SK-MEL-5 (cell line): ENCODE results near the gene LRRC7. TPM values are rescaled to one million over a fixed set of nuclear protein-coding genes. Genes with fewer than 3 reads are reported as not detected.

Experiments used
- DNase-seq: peaks from one replicate; pipeline ENCODE4 v3.0.0-alpha.2; 2016; ENCODE audit warnings: low read depth, low spot score
- in situ Hi-C: cut with HindIII; loops from 2 replicates; pipeline ENCODE4 v1.10.0; 2016; ENCODE audit warnings: low sequenced_read_pairs, high pct_unique_total_duplicates, low pct_unique_long_range_greater_than_20kb
- total RNA-seq: library from RNA; depleted of rRNA; stranded (reverse); fragments of >200 nt; shearing (Covaris generic); gene quantifications from 2 replicates; pipeline ENCODE4 v1.2.3, GENCODE V29; 2014

LRRC7 gene
- total RNA-seq, 1 experiment from 2014 or later, result not detected

GRCh38 chr1:70117046-70117445 lies 549.3 kb downstream of the LRRC7 start:
- in situ Hi-C loops, result no loop called here
- no peak for DNase-seq

DNA sequence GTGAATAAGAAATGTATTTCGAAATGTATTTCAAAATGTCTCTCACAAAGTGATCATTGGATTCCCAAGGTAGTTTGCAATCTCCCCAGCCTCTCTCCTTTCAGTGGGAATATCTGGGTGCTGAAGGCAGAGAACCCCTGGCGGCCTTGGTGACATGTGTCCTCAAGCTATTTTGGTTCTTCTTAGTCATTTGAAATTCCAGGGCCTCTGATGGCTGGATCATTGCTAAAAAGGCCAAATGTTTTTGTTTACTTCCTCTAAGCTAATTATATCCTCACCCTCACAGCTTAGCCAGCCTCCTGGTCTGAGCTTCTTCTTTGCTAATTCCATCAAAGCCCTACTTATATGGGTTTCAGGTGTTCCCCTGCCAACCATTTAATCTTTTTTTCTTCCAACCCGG lies 566.4 kb downstream of the LRRC7 start:
- no peak for DNase-seq
- in situ Hi-C loops, result no loop called here

DNA sequence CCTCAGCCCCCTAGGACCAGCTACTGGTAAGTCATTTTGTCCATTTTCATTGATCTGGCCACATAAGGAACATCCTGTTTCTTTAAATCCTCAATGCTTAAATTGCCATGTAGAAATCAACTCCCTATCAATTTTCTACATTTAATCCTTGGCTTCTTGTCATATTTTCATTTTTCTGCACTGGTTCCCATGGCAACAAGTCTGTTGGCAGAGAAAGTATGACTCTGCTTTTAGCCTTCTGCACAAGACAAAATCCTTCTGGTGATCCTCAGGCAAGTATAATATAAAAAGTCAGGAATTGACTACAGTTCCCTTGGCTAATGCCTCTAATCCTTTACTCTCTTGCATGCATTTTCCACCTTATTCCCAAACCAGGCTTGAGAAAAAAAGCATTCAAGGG lies 572.6 kb downstream of the LRRC7 start:
- in situ Hi-C loops, result no loop called here
- no peak for DNase-seq

- DNase-seq, result no peak
- in situ Hi-C loops, result no loop called here
Measured at GRCh38 chr1:70140894-70141293, 573.2 kb downstream of the LRRC7 start.

DNA sequence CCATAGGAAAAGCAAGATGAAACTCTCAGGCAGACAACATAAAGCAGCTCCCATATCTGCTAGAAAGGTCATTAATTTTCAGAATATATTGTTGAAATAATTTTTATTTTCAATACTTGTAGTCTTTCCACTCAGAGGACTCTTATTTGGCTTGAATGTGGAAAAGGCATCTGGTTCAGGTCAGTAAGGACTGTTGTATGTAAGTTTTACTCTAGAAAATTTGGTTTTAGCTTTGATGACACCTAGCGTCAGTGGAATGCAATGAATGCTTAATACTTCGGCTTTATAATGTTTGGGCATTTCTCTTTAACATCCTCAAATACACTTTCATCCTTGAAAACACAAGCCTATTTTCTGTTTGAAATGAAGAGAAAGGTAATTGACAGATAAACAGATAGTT lies 574.4 kb downstream of the LRRC7 start:
- DNase-seq, result peak; percentile 38
- in situ Hi-C loops, result no loop called here

DNA sequence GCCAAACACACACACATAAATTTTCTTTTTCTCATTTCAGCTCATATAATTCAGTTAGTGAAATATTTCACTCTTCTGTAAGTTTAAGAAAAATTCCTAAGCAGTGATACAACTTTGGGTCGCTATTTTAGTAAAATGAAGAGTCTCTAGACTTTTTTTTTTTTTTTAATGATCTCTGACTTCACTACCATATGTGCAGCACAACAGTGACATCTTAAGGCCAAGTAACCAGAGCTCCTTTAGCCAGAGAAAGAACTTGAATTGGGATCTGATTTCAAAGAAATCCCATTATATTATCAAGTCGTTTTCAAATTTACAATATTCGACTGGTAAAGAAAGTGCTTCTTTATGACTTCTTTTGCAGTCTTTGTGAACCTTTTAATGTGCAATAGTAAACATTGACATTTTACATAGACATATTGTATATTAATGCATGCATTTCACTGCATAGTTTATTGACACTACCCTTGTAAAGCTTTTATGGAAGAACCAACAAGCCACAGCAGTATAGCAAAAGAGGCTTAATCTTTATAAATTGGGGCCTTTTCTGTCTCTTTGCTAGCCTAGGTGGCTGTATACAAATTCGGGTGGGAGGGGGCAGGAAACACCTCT lies 575.4 kb downstream of the LRRC7 start:
- in situ Hi-C loops, result no loop called here
- peak; percentile 45 for DNase-seq

- in situ Hi-C loops, result no loop called here
- DNase-seq, result no peak
Measured at GRCh38 chr1:70146488-70146887, 578.8 kb downstream of the LRRC7 start.

GRCh38 chr1:70150444-70150843 lies 582.7 kb downstream of the LRRC7 start:
- no peak for DNase-seq
- in situ Hi-C loops, result no loop called here

GRCh38 chr1:70153739-70154138 lies 586.0 kb downstream of the LRRC7 start:
- DNase-seq, result no peak
- in situ Hi-C loops, result no loop called here

GRCh38 chr1:70156529-70157120 lies 588.9 kb downstream of the LRRC7 start:
- peak; percentile 43 for DNase-seq
- in situ Hi-C loops, result no loop called here

DNA sequence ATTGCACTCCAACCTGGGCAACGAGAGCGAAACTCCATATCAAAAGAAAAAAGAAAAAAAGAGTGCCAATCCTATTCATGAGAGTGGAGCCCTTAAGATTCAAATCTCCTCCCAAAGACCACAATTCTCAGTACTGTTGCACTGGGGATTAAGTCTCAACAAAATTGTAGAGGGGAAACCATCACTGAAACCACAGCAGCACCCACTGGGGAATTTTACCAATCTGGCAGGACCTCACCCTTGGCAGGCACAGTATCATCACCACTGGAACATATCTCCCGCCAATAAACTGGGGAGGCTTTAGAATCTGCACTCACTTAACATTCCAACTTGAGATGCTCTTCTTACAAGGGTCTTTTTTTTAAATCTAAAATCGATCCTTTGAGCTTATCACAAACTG lies 596.6 kb downstream of the LRRC7 start:
- DNase-seq, result no peak
- in situ Hi-C loops, result no loop called here

- in situ Hi-C loops, result no loop called here
- peak; percentile 45 for DNase-seq
Measured at GRCh38 chr1:70168283-70168682, 600.6 kb downstream of the LRRC7 start.

DNA sequence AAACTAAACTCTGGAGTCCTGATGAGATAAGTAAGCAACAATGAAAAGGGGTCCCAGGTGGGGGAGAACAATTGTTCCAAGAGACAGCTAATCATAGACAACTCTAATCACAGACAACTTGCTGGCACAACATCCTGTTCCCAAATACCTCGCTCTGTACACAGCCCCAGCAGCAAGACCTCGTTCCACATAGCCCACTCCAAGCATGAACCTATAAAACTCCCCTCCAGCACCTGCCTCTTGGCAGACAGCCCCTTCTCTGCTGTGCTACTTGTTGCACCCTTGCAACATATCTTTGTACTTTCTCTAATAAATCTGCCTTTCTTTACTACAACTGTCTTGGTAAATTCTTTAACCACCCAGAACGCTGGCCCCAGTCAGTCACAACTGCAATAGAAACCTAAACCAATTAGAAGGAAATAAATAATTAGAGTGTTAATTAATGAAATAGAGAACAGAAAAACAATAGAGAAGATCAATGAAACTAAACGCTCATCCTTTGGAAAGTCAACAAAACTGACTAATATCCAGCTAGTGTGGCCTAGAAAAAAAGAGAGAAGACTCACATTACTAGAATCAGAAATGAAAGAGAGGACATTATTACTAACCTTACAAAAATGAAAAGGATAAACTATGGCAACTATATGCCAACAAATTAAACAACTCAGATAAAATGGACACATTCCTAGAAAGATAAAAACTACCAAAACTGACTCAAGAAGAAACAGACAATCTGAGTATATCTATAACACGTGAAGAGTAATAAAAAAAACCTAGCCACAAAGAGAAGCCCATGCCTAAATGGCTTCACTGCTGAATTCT lies 601.5 kb downstream of the LRRC7 start:
- no peak for DNase-seq
- in situ Hi-C loops, result no loop called here

DNA sequence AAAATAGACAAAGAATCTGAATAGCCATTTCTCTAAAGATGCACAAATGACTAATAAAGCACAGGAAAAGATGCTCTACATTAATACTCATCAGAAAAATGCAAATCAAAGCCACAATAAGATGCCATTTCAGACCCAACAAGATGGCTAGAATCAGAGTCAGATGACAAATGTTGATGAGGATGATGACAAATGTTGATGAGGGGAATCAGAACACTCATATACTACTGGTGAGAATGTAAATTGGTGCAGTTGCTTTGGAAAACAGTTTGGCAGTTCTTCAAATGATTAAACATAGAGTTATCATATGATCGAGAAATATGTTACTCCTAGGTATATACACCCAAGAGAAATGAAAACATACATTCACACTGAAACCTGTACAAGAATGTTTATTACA lies 603.8 kb downstream of the LRRC7 start:
- in situ Hi-C loops, result no loop called here
- DNase-seq, result no peak
